K562 (cell line): ENCODE measurements around the gene MLLT1.

Experiments used
- ATF7 ChIP-seq: fragments of 450-650 bp; IDR thresholded peaks from 2 replicates; pipeline ENCODE4 v1.7.1; 2014; ENCODE audit warnings: mild to moderate bottlenecking, moderate library complexity
- CEBPZ ChIP-seq: fragments of 150-350 bp; IDR thresholded peaks from 2 replicates; pipeline ENCODE4 v1.6.1; 2014; ENCODE audit warnings: low read depth, mild to moderate bottlenecking, low read length, borderline replicate concordance
- FOXK1 ChIP-seq: sonication (generic); formaldehyde crosslinking; IDR thresholded peaks from 2 replicates; pipeline ENCODE4 v1.8.0; 2022; ENCODE audit warnings: missing genetic modification reagents, mild to moderate bottlenecking, borderline replicate concordance
- HNRNPH1 ChIP-seq: fragments of 200-400 bp; formaldehyde crosslinking; optimal IDR thresholded peaks from 2 replicates; pipeline ENCODE3; 2017; ENCODE audit warnings: low read depth, mild to moderate bottlenecking, low read length, moderate library complexity

DNA sequence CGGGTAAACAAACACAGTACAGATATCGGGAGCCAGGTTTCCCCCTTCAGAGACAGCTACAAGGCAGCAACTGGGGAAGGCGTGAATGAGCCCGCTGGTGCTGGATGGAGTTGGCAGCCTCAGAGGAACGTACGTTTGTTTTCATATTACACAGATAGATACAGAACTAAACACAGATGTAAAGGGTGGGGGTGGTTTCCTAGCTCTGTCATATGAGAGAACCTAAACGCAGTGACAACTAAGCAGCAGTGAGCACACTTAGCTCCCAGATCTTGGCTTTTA is 32.8 kb downstream of the MLLT1 start:
- TF ChIP-seq HNRNPH1 (no peak), FOXK1 (no peak), CEBPZ (no peak), ATF7 (no peak)
